Measurements from ENCODE around the gene MAGI3.

MAGI3 gene

GRCh38 chr1:113490384-113490783 is 100.1 kb downstream of the MAGI3 start:
- H3K9ac ChIP-seq (ENCODE audit: low read length) = no peak overlapping the region
- H3K4me3 ChIP-seq (ENCODE audit: low read depth, low read length) = no peak overlapping the region
- no peak overlapping the region for H2BK120ac ChIP-seq (ENCODE audit: insufficient read depth, low read length, poor library complexity)

GRCh38 chr1:113493533-113493932 is 103.2 kb downstream of the MAGI3 start:
- Histone ChIP-seq H2AK5ac (ENCODE audit: low read length) (no peak overlapping the region), H3K23ac (ENCODE audit: low read length) (no peak overlapping the region), H3K4me3 (ENCODE audit: low read depth, low read length) (no peak overlapping the region), H3K79me1 (ENCODE audit: low read length) (no peaks in the 10 kb centered on the region), H3K4me1 (ENCODE audit: control insufficient read depth in 1 of 2, insufficient read depth in 2 of 2, low read length in 2 of 2) (no peaks in the 10 kb centered on the region), H2AFZ (ENCODE audit: insufficient read depth, low read length, poor library complexity) (no peak overlapping the region), H3K14ac (ENCODE audit: low read length) (no peak overlapping the region), H4K91ac (ENCODE audit: low read depth, low read length) (no peak overlapping the region), H3K27me3 (ENCODE audit: insufficient read depth, low read length) (no peaks in the 10 kb centered on the region), H3K18ac (ENCODE audit: low read length) (no peak overlapping the region), H2BK12ac (ENCODE audit: low read length) (no peak overlapping the region), H3K79me2 (ENCODE audit: control insufficient read depth, insufficient read depth, low read length, poor library complexity) (no peaks in the 10 kb centered on the region), H2BK120ac (ENCODE audit: insufficient read depth, low read length, poor library complexity) (no peak overlapping the region), H3K4me2 (ENCODE audit: low read length) (no peak overlapping the region), H3K27ac (ENCODE audit: low read depth, low read length) (no peak overlapping the region), H2BK5ac (ENCODE audit: low read depth, low read length, poor library complexity) (no peak overlapping the region), H3K9ac (ENCODE audit: low read length) (no peak overlapping the region), H4K12ac (ENCODE audit: low read depth, low read length) (no peak overlapping the region), H3K36me3 (ENCODE audit: control insufficient read depth in 1 of 2, insufficient read depth in 2 of 2, low read length in 2 of 2) (no peaks in the 10 kb centered on the region), H3K4ac (ENCODE audit: low read depth, low read length) (no peak overlapping the region), H4K8ac (ENCODE audit: low read depth, low read length) (no peak overlapping the region), H3K9me3 (ENCODE audit: insufficient read depth, low read depth, low read length) (peaks cover 4% of the 10 kb centered on the region)
- WGBS (ENCODE audit: extremely low coverage, insufficient coverage, insufficient read length) = no CpG with 5 or more reads among the region's 3 CpGs
- DNase-seq = no peak

More at GRCh38 chr1:113490384-113490783, 100.1 kb downstream of the MAGI3 start:
- no peak overlapping the region for H2AFZ ChIP-seq (ENCODE audit: insufficient read depth, low read length, poor library complexity)
- no peak overlapping the region for H3K14ac ChIP-seq (ENCODE audit: low read length)
- no peak overlapping the region for H3K23ac ChIP-seq (ENCODE audit: low read length)
- H3K27me3 ChIP-seq (ENCODE audit: insufficient read depth, low read length) = no peaks in the 10 kb centered on the region
- no peak for DNase-seq
- H2BK5ac ChIP-seq (ENCODE audit: low read depth, low read length, poor library complexity) = no peak overlapping the region
- no peaks in the 10 kb centered on the region for H3K36me3 ChIP-seq (ENCODE audit: control insufficient read depth in 1 of 2, insufficient read depth in 2 of 2, low read length in 2 of 2)
- no peak overlapping the region for H2BK12ac ChIP-seq (ENCODE audit: low read length)
- H3K18ac ChIP-seq (ENCODE audit: low read length) = no peak overlapping the region
- no peak overlapping the region for H4K12ac ChIP-seq (ENCODE audit: low read depth, low read length)
- H3K79me2 ChIP-seq (ENCODE audit: control insufficient read depth, insufficient read depth, low read length, poor library complexity) = peaks cover 2% of the 10 kb centered on the region
- no peaks in the 10 kb centered on the region for H3K79me1 ChIP-seq (ENCODE audit: low read length)
- no CpG with 5 or more reads among the region's 1 CpG for WGBS (ENCODE audit: extremely low coverage, insufficient coverage, insufficient read length)
- H3K4me1 ChIP-seq (ENCODE audit: control insufficient read depth in 1 of 2, insufficient read depth in 2 of 2, low read length in 2 of 2) = no peaks in the 10 kb centered on the region
- H4K91ac ChIP-seq (ENCODE audit: low read depth, low read length) = no peak overlapping the region
- no peak overlapping the region for H3K27ac ChIP-seq (ENCODE audit: low read depth, low read length)
- peaks cover 5% of the 10 kb centered on the region for H3K9me3 ChIP-seq (ENCODE audit: insufficient read depth, low read depth, low read length)
- H4K8ac ChIP-seq (ENCODE audit: low read depth, low read length) = no peak overlapping the region
- H2AK5ac ChIP-seq (ENCODE audit: low read length) = no peak overlapping the region
- no peak overlapping the region for H3K4me2 ChIP-seq (ENCODE audit: low read length)
- H3K4ac ChIP-seq (ENCODE audit: low read depth, low read length) = no peak overlapping the region

- Histone ChIP-seq H4K91ac (ENCODE audit: low read depth, low read length) (no peak overlapping the region), H3K4me1 (ENCODE audit: control insufficient read depth in 1 of 2, insufficient read depth in 2 of 2, low read length in 2 of 2) (no peaks in the 10 kb centered on the region), H3K9ac (ENCODE audit: low read length) (no peak overlapping the region), H3K23ac (ENCODE audit: low read length) (no peak overlapping the region), H2BK12ac (ENCODE audit: low read length) (no peak overlapping the region), H2BK5ac (ENCODE audit: low read depth, low read length, poor library complexity) (no peak overlapping the region), H3K18ac (ENCODE audit: low read length) (no peak overlapping the region), H2AK5ac (ENCODE audit: low read length) (no peak overlapping the region), H4K12ac (ENCODE audit: low read depth, low read length) (no peak overlapping the region), H3K27me3 (ENCODE audit: insufficient read depth, low read length) (no peaks in the 10 kb centered on the region), H4K8ac (ENCODE audit: low read depth, low read length) (no peak overlapping the region), H3K79me1 (ENCODE audit: low read length) (no peaks in the 10 kb centered on the region), H3K14ac (ENCODE audit: low read length) (no peak overlapping the region), H3K4me2 (ENCODE audit: low read length) (no peak overlapping the region), H2BK120ac (ENCODE audit: insufficient read depth, low read length, poor library complexity) (no peak overlapping the region), H3K79me2 (ENCODE audit: control insufficient read depth, insufficient read depth, low read length, poor library complexity) (no peaks in the 10 kb centered on the region), H3K36me3 (ENCODE audit: control insufficient read depth in 1 of 2, insufficient read depth in 2 of 2, low read length in 2 of 2) (no peaks in the 10 kb centered on the region), H3K9me3 (ENCODE audit: insufficient read depth, low read depth, low read length) (no peaks in the 10 kb centered on the region), H2AFZ (ENCODE audit: insufficient read depth, low read length, poor library complexity) (no peak overlapping the region), H3K4me3 (ENCODE audit: low read depth, low read length) (no peak overlapping the region), H3K4ac (ENCODE audit: low read depth, low read length) (no peak overlapping the region), H3K27ac (ENCODE audit: low read depth, low read length) (no peak overlapping the region)
- no peak for DNase-seq
- WGBS (ENCODE audit: extremely low coverage, insufficient coverage, insufficient read length) = no CpG with 5 or more reads among the region's 1 CpG
Observed at GRCh38 chr1:113505357-113505756, 115.0 kb downstream of the MAGI3 start.

GRCh38 chr1:113507552-113508214 is 117.4 kb downstream of the MAGI3 start:
- H3K4me1 ChIP-seq (ENCODE audit: control insufficient read depth in 1 of 2, insufficient read depth in 2 of 2, low read length in 2 of 2) = no peaks in the 10 kb centered on the region
- H3K4me3 ChIP-seq (ENCODE audit: low read depth, low read length) = no peak overlapping the region
- no peaks in the 10 kb centered on the region for H3K36me3 ChIP-seq (ENCODE audit: control insufficient read depth in 1 of 2, insufficient read depth in 2 of 2, low read length in 2 of 2)
- no peak overlapping the region for H3K18ac ChIP-seq (ENCODE audit: low read length)
- no peaks in the 10 kb centered on the region for H3K79me1 ChIP-seq (ENCODE audit: low read length)
- no peak overlapping the region for H2BK12ac ChIP-seq (ENCODE audit: low read length)
- peaks cover 2% of the 10 kb centered on the region for H3K9me3 ChIP-seq (ENCODE audit: insufficient read depth, low read depth, low read length)
- H3K4ac ChIP-seq (ENCODE audit: low read depth, low read length) = no peak overlapping the region
- H3K27ac ChIP-seq (ENCODE audit: low read depth, low read length) = no peak overlapping the region
- no peak overlapping the region for H3K23ac ChIP-seq (ENCODE audit: low read length)
- H4K91ac ChIP-seq (ENCODE audit: low read depth, low read length) = no peak overlapping the region
- no peak for DNase-seq
- H3K79me2 ChIP-seq (ENCODE audit: control insufficient read depth, insufficient read depth, low read length, poor library complexity) = no peaks in the 10 kb centered on the region
- no peak overlapping the region for H4K12ac ChIP-seq (ENCODE audit: low read depth, low read length)
- H2BK5ac ChIP-seq (ENCODE audit: low read depth, low read length, poor library complexity) = no peak overlapping the region
- H4K8ac ChIP-seq (ENCODE audit: low read depth, low read length) = no peak overlapping the region
- no peak overlapping the region for H2AFZ ChIP-seq (ENCODE audit: insufficient read depth, low read length, poor library complexity)
- H2AK5ac ChIP-seq (ENCODE audit: low read length) = no peak overlapping the region
- H3K27me3 ChIP-seq (ENCODE audit: insufficient read depth, low read length) = no peaks in the 10 kb centered on the region
- no peak overlapping the region for H3K9ac ChIP-seq (ENCODE audit: low read length)
- no peak overlapping the region for H3K4me2 ChIP-seq (ENCODE audit: low read length)
- no peak overlapping the region for H2BK120ac ChIP-seq (ENCODE audit: insufficient read depth, low read length, poor library complexity)
- no peak overlapping the region for H3K14ac ChIP-seq (ENCODE audit: low read length)

Data from trophoblast cell (in vitro differentiated cells and primary cell).